Peyer's patch (tissue), 4 donors: ENCODE measurements around the gene TMEM225B. TPM values are rescaled to one million over a fixed set of nuclear protein-coding genes. Genes with fewer than 3 reads are reported as not detected.
"Not testable (repeated sequence)": the region's sequence is repeated elsewhere in the genome, so short reads cannot be mapped to it uniquely, and the experiment has no call there.

Experiments
- DNase-seq, 3 donors: peaks; one replicate each; pipeline ENCODE4 v3.0.0-alpha.2; 2017 to 2019
- H3K27ac ChIP-seq, 4 donors: fragments of 200-600 bp; sonication (generic); one replicate each; pipeline ENCODE4 v1.5.1; 2016 to 2019
- H3K27me3 ChIP-seq, 2 donors: fragments of 200-600 bp; sonication (generic); one replicate each; pipeline ENCODE4 v1.5.1; 2019
- H3K36me3 ChIP-seq, 3 donors: fragments of 200-600 bp; sonication (generic); one replicate each; pipeline ENCODE4 v1.5.1; 2016 to 2019
- H3K4me1 ChIP-seq, 4 donors: fragments of 200-600 bp; sonication (generic); one replicate each; pipeline ENCODE4 v1.5.1; 2016 to 2019
- H3K4me3 ChIP-seq, 4 donors: fragments of 200-600 bp; sonication (generic); 1 replicate in 3 of 4; 2 replicates in 1 of 4; pipeline ENCODE4 v1.5.1; 2016 to 2019; ENCODE audit warnings: mild to moderate bottlenecking in 1 of 4
- H3K9me3 ChIP-seq, 4 donors: fragments of 200-600 bp; sonication (generic); one replicate each; pipeline ENCODE4 v1.5.1; 2016 to 2019; ENCODE audit warnings: mild to moderate bottlenecking in 1 of 4
- POLR2A ChIP-seq, 2 donors: fragments of 450-650 bp; IDR thresholded peaks; one replicate each; pipeline ENCODE4 v1.5.1; 2017; ENCODE audit warnings: antibody characterized with exemption in 2 of 2, mild to moderate bottlenecking in 2 of 2, moderate library complexity in 2 of 2
- total RNA-seq, 4 donors: library from RNA; depleted of rRNA; stranded (reverse); fragments of >200 nt; gene quantifications; one replicate each; pipeline ENCODE4 v1.1.0, GENCODE V29; 2016
- TF ChIP-seq, protein P1 (sequence below), 6 experiments: fragments of 450-650 bp in 4 of 6; fragments of 200-600 bp in 2 of 6; sonication (generic) in 1 of 6; IDR thresholded peaks; one replicate each; pipeline ENCODE4 v1.5.1; 2017 to 2019; ENCODE audit warnings: antibody characterized with exemption in 6 of 6, mild to moderate bottlenecking in 3 of 6, moderate library complexity in 1 of 6

The TMEM225B gene
- total RNA-seq, 4 donors from 2014 or later = not detected

DNA sequence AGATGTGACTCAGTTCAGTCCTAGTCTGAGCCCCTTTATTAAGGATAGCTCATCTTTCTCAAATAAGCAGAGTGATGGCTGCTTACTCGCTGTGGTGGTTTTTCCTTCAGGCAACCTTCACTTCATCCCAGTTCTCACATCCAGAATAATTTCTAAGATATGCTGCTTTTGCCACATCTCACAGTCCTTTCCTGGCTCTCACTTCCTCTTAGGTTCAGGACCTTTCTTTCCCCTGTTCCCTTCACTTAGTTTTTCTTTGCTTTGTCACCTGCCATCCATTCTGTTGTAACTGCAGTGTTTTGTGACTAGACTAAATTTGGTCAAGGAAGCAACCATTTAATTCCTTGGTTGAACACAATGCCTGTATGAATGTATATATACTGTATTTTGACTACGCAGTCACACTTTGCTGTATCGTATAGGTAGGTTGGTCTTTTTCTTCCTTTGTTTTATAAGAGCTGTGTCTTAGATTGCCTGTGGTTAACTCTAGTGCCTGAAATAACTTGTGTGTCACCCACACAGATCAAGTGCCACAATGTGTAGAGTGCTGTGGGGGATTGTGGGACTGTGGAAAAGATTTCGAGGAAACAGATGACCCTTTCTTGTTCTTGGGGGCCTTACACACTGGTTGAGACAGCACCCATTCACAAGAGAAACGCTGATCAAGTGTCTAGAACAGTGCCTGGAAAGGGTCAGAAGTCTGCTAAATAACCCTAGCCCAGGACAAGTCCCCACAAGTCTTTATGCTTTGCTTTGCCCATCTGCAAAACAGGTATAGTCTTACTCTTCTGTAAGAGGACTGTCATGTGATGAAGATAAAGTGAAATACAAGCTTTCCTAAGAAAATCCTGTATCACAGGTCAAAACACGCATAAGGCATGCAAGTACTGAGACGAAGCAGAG is 37.0 kb upstream of the TMEM225B start:
- TF ChIP-seq, protein P1, sequence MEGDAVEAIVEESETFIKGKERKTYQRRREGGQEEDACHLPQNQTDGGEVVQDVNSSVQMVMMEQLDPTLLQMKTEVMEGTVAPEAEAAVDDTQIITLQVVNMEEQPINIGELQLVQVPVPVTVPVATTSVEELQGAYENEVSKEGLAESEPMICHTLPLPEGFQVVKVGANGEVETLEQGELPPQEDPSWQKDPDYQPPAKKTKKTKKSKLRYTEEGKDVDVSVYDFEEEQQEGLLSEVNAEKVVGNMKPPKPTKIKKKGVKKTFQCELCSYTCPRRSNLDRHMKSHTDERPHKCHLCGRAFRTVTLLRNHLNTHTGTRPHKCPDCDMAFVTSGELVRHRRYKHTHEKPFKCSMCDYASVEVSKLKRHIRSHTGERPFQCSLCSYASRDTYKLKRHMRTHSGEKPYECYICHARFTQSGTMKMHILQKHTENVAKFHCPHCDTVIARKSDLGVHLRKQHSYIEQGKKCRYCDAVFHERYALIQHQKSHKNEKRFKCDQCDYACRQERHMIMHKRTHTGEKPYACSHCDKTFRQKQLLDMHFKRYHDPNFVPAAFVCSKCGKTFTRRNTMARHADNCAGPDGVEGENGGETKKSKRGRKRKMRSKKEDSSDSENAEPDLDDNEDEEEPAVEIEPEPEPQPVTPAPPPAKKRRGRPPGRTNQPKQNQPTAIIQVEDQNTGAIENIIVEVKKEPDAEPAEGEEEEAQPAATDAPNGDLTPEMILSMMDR (IDR thresholded peaks at IDR 0.05) = no peak
- no peak for TF ChIP-seq POLR2A (IDR thresholded peaks at IDR 0.05)
- Histone ChIP-seq H3K4me1 (peaks cover 0 to 34% (median 9%) of the 10 kb centered on the region in 4 donors), H3K27me3 (no peaks in the 10 kb centered on the region), H3K9me3 (no peaks in the 10 kb centered on the region), H3K36me3 (peaks cover 0 to 56% (median 0%) of the 10 kb centered on the region in 3 donors), H3K27ac (peak overlapping the region in 1 of 4 donors; percentile 19), H3K4me3 (no peak overlapping the region)
- no peak for DNase-seq

DNA sequence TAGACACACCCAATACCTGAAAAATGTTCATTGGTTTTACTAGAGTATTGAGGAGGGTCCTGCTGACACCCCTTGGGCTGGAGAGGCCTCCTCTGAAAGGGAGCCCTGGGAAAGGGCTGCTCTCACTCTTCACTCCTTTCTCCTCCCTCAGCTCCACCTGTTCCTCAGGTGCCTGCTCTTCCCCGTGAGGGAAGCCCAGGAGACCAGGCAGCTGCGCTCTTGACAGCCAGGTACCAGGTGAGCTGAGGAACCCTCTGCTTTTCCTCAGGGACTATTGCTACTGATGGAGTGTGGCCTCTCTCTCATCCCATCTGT is 36.4 kb upstream of the TMEM225B start:
- H3K27ac ChIP-seq = no peak overlapping the region
- TF ChIP-seq, protein P1 (IDR thresholded peaks at IDR 0.05) = no peak
- TF ChIP-seq POLR2A (IDR thresholded peaks at IDR 0.05) = no peak
- peaks cover 0 to 62% (median 0%) of the 10 kb centered on the region in 3 donors for H3K36me3 ChIP-seq
- DNase-seq = no peak
- no peaks in the 10 kb centered on the region for H3K27me3 ChIP-seq
- H3K4me1 ChIP-seq = peaks cover 0 to 32% (median 9%) of the 10 kb centered on the region in 4 donors
- H3K9me3 ChIP-seq = no peaks in the 10 kb centered on the region
- H3K4me3 ChIP-seq = no peak overlapping the region

DNA sequence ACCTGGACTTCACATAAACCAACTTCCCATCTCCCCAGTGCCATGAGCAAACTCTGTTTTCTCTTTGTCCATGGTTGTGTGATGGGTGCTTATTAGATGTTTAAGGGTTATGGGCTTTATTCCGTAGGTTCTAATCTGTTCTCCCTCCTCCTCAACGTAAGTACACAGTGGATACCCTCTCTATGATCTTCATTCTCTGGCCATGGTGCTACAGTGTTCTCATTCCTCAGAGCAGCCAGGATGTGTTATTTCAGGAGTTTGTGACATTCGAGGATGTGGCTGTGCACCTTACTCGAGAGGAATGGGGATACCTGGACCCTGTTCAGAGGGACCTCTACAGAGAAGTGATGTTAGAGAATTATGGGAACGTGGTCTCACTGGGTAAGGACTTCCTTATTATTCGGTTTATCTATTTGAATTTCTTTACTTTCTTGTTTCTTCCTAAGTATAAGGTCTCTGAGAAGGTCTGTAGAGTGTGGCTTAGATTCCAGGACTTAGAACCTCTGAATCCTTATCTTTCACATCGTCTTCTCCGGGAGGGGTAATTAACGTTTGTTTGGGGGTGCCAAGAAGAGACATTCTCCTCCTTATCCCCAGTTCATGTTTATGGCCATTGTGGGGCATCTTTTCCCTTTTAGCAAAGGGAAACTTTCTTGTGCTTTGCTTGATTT is 35.8 kb upstream of the TMEM225B start:
- H3K9me3 ChIP-seq = no peaks in the 10 kb centered on the region
- H3K27ac ChIP-seq = peak overlapping the region in 1 of 4 donors; percentile 22
- TF ChIP-seq, protein P1 (IDR thresholded peaks at IDR 0.05) = no peak
- TF ChIP-seq POLR2A (IDR thresholded peaks at IDR 0.05) = no peak
- H3K36me3 ChIP-seq = peaks cover 0 to 67% (median 0%) of the 10 kb centered on the region in 3 donors
- peaks cover 0 to 27% (median 8%) of the 10 kb centered on the region in 4 donors for H3K4me1 ChIP-seq
- H3K4me3 ChIP-seq = no peak overlapping the region
- H3K27me3 ChIP-seq = no peaks in the 10 kb centered on the region
- no peak for DNase-seq

DNA sequence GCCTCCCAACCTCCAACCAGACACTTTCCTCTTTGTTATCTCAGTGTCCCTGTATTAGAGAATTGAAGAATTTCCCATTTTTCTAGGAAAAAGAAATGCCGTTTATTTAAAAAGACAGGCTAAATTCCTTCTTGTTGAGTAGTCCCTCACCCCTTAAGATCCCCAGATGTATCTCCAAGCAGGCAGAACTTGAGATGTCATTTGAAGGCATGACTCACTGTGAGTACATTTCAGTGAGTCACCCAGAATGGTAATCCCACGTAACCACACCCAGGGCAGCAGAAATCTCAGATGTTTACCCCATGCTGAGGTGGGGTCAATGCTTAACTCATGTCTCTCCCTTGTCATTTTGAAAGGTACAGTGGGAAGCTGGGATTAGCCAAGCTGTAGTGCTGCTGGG is 35.2 kb upstream of the TMEM225B start:
- Histone ChIP-seq H3K27ac (peak overlapping the region in 1 of 4 donors; percentile 22), H3K4me3 (no peak overlapping the region), H3K4me1 (peaks cover 0 to 25% (median 5%) of the 10 kb centered on the region in 4 donors), H3K9me3 (no peaks in the 10 kb centered on the region), H3K36me3 (peaks cover 0 to 69% (median 0%) of the 10 kb centered on the region in 3 donors), H3K27me3 (no peaks in the 10 kb centered on the region)
- no peak for TF ChIP-seq POLR2A (IDR thresholded peaks at IDR 0.05)
- TF ChIP-seq, protein P1 (IDR thresholded peaks at IDR 0.05) = no peak
- DNase-seq = peak in 1 of 3 donors; percentile 64

DNA sequence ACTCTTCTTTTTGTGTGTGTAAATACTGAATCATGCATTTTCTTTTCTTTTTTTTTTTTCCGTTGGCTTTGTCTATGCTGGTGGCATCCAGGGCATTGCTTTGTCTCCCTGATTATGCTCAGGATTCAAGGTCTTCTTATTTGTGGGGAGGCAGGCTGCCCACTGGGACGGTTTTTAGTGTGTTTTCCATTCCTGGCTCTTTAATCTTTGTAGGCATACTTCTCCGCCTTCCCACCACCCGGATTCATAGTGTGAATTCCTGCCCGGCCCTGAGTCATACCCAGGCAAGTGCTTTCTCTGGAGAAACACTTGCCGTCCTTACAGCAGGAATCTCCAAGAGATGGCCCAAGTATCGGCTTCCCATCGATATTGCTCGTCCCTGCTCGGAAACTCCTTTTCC is 34.4 kb upstream of the TMEM225B start:
- Histone ChIP-seq H3K4me1 (peaks cover 0 to 25% (median 5%) of the 10 kb centered on the region in 4 donors), H3K27ac (no peak overlapping the region)
- no peak for DNase-seq

DNA sequence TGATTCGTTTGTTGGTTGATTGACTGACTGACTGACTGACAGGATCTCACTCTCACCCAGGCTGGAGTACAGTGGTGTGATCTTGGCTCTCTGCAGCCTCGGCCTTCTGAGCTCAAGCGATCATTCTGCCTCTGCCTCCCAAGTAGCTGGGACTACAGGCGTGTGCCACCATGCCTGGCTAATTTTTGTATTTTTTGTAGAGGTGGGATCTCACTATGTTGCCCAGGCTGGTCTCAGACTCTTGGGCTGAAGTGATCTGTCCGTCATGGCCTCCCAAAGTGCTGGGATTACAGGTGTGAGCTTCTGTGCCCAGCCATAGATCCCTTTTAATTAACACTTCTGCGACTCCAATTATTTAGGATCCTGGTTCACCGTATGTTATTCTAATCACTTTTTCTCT is 29.3 kb upstream of the TMEM225B start:
- DNase-seq, H3K9me3 ChIP-seq, H3K4me3 ChIP-seq, H3K27me3 ChIP-seq, H3K4me1 ChIP-seq, H3K27ac ChIP-seq: not testable (repeated sequence)
- H3K36me3 ChIP-seq = peaks cover 0 to 84% (median 0%) of the 10 kb centered on the region in 3 donors

More for the DNA sequence above, 34.4 kb upstream of the TMEM225B start:
- TF ChIP-seq, protein P1 (IDR thresholded peaks at IDR 0.05) = no peak
- TF ChIP-seq POLR2A (IDR thresholded peaks at IDR 0.05) = no peak
- H3K27me3 ChIP-seq = no peaks in the 10 kb centered on the region
- no peak overlapping the region for H3K4me3 ChIP-seq
- H3K36me3 ChIP-seq = peaks cover 0 to 73% (median 0%) of the 10 kb centered on the region in 3 donors
- H3K9me3 ChIP-seq = no peaks in the 10 kb centered on the region
